A549 (cell line): Measurements from ENCODE around the gene GATM. TPM values are rescaled to one million over a fixed set of nuclear protein-coding genes. Genes with fewer than 3 reads are reported as not detected.

Experiments used
- ATAC-seq, 2 experiments: fragments of 200-7000 bp in 1 of 2; fragments of >200 bp in 1 of 2; cut with Nextera tagmentation in 1 of 2; cut with Tn5 transposase in 1 of 2; 3 replicates each; pipeline versions ENCODE4 v1.8.0 to v1.9.1; 2018 to 2020; ENCODE audit warnings: mild to moderate bottlenecking in 1 of 2, moderate library complexity in 1 of 2
- CTCF ChIA-PET: fragments of 300-600 bp; sonication (Branson Sonifier 250); formaldehyde crosslinking; extraction: SDS; loops from one replicate; lab custom pipeline; 2021; ENCODE audit warnings: antibody characterized with exemption, inconsistent platforms; lab: Yijun Ruan, JAX
- POLR2A ChIA-PET: fragments of 350-600 bp; formaldehyde crosslinking; extraction: SDS; loops from one replicate; lab custom pipeline; 2021; ENCODE audit warnings: antibody characterized with exemption, inconsistent platforms; lab: Yijun Ruan, JAX
- DNase-seq, 2 experiments: peaks; one replicate each; pipeline versions ENCODE4 v3.0.0 to v3.0.0-alpha.2; 2011 to 2016; ENCODE audit warnings: low read depth in 1 of 2, low spot score in 1 of 2
- FAIRE-seq: peaks from 2 replicates; lab custom pipeline; 2011; peaks lifted over from hg19 to GRCh38; lab: Jason Lieb, UNC
- H3K27ac ChIP-seq, 2 experiments: fragments of >200 bp; sonication (Bioruptor Twin); formaldehyde crosslinking; 3 replicates each; pipeline ENCODE4 v1.5.1; 2016 to 2017
- H3K4me1 ChIP-seq: fragments of >200 bp; sonication (Bioruptor Twin); formaldehyde crosslinking; 3 replicates; pipeline ENCODE4 v1.6.1; 2016
- H3K4me2 ChIP-seq: fragments of >200 bp; sonication (Bioruptor Twin); formaldehyde crosslinking; 3 replicates; pipeline ENCODE4 v1.6.1; 2016
- H3K4me3 ChIP-seq: fragments of >200 bp; sonication (Bioruptor Twin); formaldehyde crosslinking; 3 replicates; pipeline ENCODE4 v1.5.1; 2016
- H3K9me3 ChIP-seq: fragments of >200 bp; sonication (Bioruptor Twin); formaldehyde crosslinking; 3 replicates; pipeline ENCODE4 v1.6.1; 2016
- BHLHE40 ChIP-seq: IDR thresholded peaks from 2 replicates; pipeline ENCODE4 v1.6.1; 2012; ENCODE audit warnings: low read depth, low read length, inconsistent platforms
- CEBPB ChIP-seq, 2 experiments: fragments of >200 bp in 1 of 2; sonication (Bioruptor Twin) in 1 of 2; formaldehyde crosslinking in 1 of 2; IDR thresholded peaks; 2 replicates each; pipeline ENCODE4 v1.6.1; 2012 to 2016
- CTCF ChIP-seq: fragments of >200 bp; sonication (Bioruptor Twin); formaldehyde crosslinking; IDR thresholded peaks from 3 replicates; pipeline ENCODE4 v1.5.1; 2016
- EP300 ChIP-seq, 2 experiments: fragments of >200 bp; sonication (Bioruptor Twin); formaldehyde crosslinking; IDR thresholded peaks; 2 replicates in 1 of 2; 3 replicates in 1 of 2; pipeline ENCODE4 v1.6.1; 2016 to 2017
- HOXA7 ChIP-seq: fragments of 250-450 bp; sonication (Bioruptor Pico); IDR thresholded peaks from 2 replicates; pipeline ENCODE4 v1.5.0; 2020; ENCODE audit warnings: mild to moderate bottlenecking, moderate library complexity
- HOXB13 ChIP-seq: fragments of 250-450 bp; sonication (Bioruptor Pico); IDR thresholded peaks from 2 replicates; pipeline ENCODE4 v1.5.0; 2020; ENCODE audit warnings: low read depth, mild to moderate bottlenecking, moderate library complexity
- MAZ ChIP-seq: fragments of 150-350 bp; IDR thresholded peaks from 2 replicates; pipeline ENCODE4 v1.6.1; 2014; ENCODE audit warnings: antibody characterized with exemption, low read depth, low read length, borderline replicate concordance
- MYC ChIP-seq: IDR thresholded peaks from 2 replicates; pipeline ENCODE4 v1.6.1; 2012; ENCODE audit warnings: mild to moderate bottlenecking, inconsistent platforms, low read length, improper control_type of control experiment, borderline replicate concordance
- NFE2L2 ChIP-seq: fragments of 150-350 bp; conservative IDR thresholded peaks from 2 replicates; pipeline ENCODE4 v1.6.1; 2014; ENCODE audit warnings: low read length
- PHF8 ChIP-seq: fragments of 200-600 bp; sonication (generic); IDR thresholded peaks from 2 replicates; pipeline ENCODE4 v1.6.1; 2016; ENCODE audit warnings: low read depth, mild to moderate bottlenecking, antibody characterized with exemption, moderate library complexity, borderline replicate concordance
- RARB ChIP-seq: fragments of 250-450 bp; sonication (Bioruptor Pico); IDR thresholded peaks from 2 replicates; pipeline ENCODE4 v1.8.0; 2021; ENCODE audit warnings: mild to moderate bottlenecking, moderate library complexity
- RFX5 ChIP-seq: fragments of 450-650 bp; IDR thresholded peaks from 2 replicates; pipeline ENCODE4 v1.7.1; 2014; ENCODE audit warnings: antibody characterized with exemption, mild to moderate bottlenecking, moderate library complexity
- SREBF2 ChIP-seq: fragments of 450-650 bp; IDR thresholded peaks from 2 replicates; pipeline ENCODE4 v1.6.1; 2014; ENCODE audit warnings: mild to moderate bottlenecking, moderate library complexity
- USF2 ChIP-seq: fragments of 450-650 bp; IDR thresholded peaks from 2 replicates; pipeline ENCODE4 v1.6.1; 2014; ENCODE audit warnings: antibody characterized with exemption
- ZNF302 ChIP-seq: fragments of 250-450 bp; sonication (Bioruptor Pico); IDR thresholded peaks from 2 replicates; pipeline ENCODE4 v1.9.0; 2021; ENCODE audit warnings: inconsistent platforms, mild to moderate bottlenecking, moderate library complexity
- WGBS: methylation state at CpG from one replicate; pipeline ENCODE4 v1.1.6; 2017; ENCODE audit errors: missing lambda C conversion rate; 5-methylcytosine and 5-hydroxymethylcytosine counted together
- polyA plus RNA-seq, 4 experiments: library from polyadenylated mRNA; depleted of rRNA in 3 of 4; stranded (reverse); fragments of >200 nt; fragmentation: RNase III in 1 of 4; extraction: RNeasy Plus Mini Kit Qiagen cat#74134 plus additional on column Dnase treatment in 1 of 4; gene quantifications; 2 replicates in 3 of 4; 3 replicates in 1 of 4; pipeline ENCODE4 v1.2.3, GENCODE V29; 2011 to 2017
- TF ChIP-seq, protein P1 (sequence below): IDR thresholded peaks from 2 replicates; pipeline ENCODE4 v1.6.1; 2012
- TF ChIP-seq, protein P2 (sequence below): fragments of 250-450 bp; sonication (Bioruptor Pico); IDR thresholded peaks from 2 replicates; pipeline ENCODE4 v1.5.0; 2021; ENCODE audit warnings: mild to moderate bottlenecking, moderate library complexity, borderline replicate concordance
- TF ChIP-seq, protein P3 (sequence below): fragments of 250-450 bp; sonication (Bioruptor Pico); IDR thresholded peaks from 2 replicates; pipeline ENCODE4 v1.5.0; 2020; ENCODE audit warnings: low read depth, mild to moderate bottlenecking, moderate library complexity
- TF ChIP-seq, protein P4 (sequence below): fragments of 150-350 bp; IDR thresholded peaks from 2 replicates; pipeline ENCODE4 v1.6.1; 2014; ENCODE audit warnings: low read depth, mild to moderate bottlenecking, low read length

The GATM gene
- polyA plus RNA-seq, 2 of the 4 experiments (the other 2 are of a cell fraction): 4.0 to 6.5 TPM

- TF ChIP-seq, protein P1, sequence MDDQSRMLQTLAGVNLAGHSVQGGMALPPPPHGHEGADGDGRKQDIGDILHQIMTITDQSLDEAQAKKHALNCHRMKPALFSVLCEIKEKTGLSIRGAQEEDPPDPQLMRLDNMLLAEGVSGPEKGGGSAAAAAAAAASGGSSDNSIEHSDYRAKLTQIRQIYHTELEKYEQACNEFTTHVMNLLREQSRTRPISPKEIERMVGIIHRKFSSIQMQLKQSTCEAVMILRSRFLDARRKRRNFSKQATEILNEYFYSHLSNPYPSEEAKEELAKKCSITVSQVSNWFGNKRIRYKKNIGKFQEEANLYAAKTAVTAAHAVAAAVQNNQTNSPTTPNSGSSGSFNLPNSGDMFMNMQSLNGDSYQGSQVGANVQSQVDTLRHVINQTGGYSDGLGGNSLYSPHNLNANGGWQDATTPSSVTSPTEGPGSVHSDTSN: no peak
These were observed at the start of gene GATM (continued) for GRCh38 chr15:45378149-45378912.

DNA sequence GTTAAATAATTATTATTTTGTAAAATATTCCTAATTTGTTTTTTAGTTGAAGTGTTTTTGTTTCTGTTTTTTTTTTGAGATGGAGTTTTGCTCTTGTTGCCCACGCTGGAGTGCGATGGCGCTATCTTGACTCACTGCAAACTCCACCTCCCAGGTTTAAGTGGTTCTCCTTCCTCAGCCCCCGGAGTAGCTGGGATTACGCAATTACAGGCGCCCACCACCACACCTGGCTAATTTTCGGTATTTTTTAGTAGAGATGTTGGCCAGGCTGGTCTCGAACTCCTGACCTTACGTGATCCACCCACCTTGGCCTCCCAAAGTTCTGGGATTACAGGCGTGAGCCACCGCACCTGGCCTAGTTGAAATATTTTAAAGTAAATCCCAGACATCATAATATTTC is 48.7 kb upstream of the GATM start:
- H3K4me2 ChIP-seq: no peak overlapping the region
- FAIRE-seq: no peak
- H3K9me3 ChIP-seq: no peaks in the 10 kb centered on the region
- H3K4me3 ChIP-seq: no peak overlapping the region
- CTCF ChIA-PET: interaction anchor here (0.6 to 4.3 kb wide), 2 partner anchors 31 to 98 kb away, joined by 3 to 35 read pairs; no protein-coding TSS in a partner anchor
- 0 out of 3 replicates have a peak, but pooled peaks cover 4% of the 10 kb centered on the region for H3K4me1 ChIP-seq
- ATAC-seq: no peak
- TF ChIP-seq PHF8 (no peak), RFX5 (no peak), MYC (no peak), CEBPB (IDR thresholded peaks at IDR 0.05) (peak; percentile 48 to 54; a peak in 1 of 4 replicates)
- TF ChIP-seq, all 56 proteins: peak for 1
- no peak overlapping the region for H3K27ac ChIP-seq
- 91% methylated on average over 11 of the region's 11 CpGs for WGBS
- POLR2A ChIA-PET: no interaction called here
- no peak for DNase-seq

DNA sequence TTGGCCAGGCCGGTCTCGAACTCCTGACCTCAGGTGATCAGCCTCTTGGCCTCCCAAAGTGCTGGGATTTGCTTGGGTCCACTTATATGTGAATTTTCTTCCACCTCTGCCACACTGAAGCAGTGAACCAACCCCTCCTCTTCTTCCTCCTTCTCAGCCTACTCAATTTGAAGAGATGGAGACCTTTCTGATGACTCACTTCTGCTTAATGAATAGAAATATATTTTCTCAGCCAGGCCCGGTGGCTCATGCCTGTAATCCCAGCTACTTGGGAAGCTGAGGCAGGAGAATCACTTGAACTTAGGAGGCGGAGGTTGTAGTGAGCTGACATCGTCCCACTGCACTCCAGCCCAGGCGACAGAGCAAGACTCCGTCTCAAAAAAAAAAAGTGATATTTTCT is 46.8 kb upstream of the GATM start:
- ChIA-PET CTCF (interaction anchor here (1.6 to 4.3 kb wide), 2 partner anchors 23 to 32 kb away, joined by 3 to 35 read pairs; no protein-coding TSS in a partner anchor), POLR2A (no interaction called here)
- FAIRE-seq (no peak), ATAC-seq (no peak), DNase-seq (no peak)
- TF ChIP-seq RARB (CRISPR knock-in tag): no peak
- TF ChIP-seq, protein P2, sequence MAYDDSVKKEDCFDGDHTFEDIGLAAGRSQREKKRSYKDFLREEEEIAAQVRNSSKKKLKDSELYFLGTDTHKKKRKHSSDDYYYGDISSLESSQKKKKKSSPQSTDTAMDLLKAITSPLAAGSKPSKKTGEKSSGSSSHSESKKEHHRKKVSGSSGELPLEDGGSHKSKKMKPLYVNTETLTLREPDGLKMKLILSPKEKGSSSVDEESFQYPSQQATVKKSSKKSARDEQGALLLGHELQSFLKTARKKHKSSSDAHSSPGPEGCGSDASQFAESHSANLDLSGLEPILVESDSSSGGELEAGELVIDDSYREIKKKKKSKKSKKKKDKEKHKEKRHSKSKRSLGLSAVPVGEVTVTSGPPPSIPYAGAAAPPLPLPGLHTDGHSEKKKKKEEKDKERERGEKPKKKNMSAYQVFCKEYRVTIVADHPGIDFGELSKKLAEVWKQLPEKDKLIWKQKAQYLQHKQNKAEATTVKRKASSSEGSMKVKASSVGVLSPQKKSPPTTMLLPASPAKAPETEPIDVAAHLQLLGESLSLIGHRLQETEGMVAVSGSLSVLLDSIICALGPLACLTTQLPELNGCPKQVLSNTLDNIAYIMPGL (CRISPR knock-in tag): no peak
- no peak for TF ChIP-seq ZNF302
- TF ChIP-seq EP300 (IDR thresholded peaks at IDR 0.05): no peak
- TF ChIP-seq PHF8: no peak
- no peak for TF ChIP-seq HOXB13 (CRISPR knock-in tag)
- TF ChIP-seq NFE2L2: no peak
- no peak for TF ChIP-seq BHLHE40
- TF ChIP-seq SREBF2: no peak
- TF ChIP-seq, protein P3, sequence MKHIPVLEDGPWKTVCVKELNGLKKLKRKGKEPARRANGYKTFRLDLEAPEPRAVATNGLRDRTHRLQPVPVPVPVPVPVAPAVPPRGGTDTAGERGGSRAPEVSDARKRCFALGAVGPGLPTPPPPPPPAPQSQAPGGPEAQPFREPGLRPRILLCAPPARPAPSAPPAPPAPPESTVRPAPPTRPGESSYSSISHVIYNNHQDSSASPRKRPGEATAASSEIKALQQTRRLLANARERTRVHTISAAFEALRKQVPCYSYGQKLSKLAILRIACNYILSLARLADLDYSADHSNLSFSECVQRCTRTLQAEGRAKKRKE: no peak
- TF ChIP-seq RFX5: no peak
- TF ChIP-seq HOXA7: no peak
- no peak for TF ChIP-seq MAZ
- TF ChIP-seq, protein P4, sequence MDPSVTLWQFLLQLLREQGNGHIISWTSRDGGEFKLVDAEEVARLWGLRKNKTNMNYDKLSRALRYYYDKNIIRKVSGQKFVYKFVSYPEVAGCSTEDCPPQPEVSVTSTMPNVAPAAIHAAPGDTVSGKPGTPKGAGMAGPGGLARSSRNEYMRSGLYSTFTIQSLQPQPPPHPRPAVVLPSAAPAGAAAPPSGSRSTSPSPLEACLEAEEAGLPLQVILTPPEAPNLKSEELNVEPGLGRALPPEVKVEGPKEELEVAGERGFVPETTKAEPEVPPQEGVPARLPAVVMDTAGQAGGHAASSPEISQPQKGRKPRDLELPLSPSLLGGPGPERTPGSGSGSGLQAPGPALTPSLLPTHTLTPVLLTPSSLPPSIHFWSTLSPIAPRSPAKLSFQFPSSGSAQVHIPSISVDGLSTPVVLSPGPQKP: no peak
- no peak for TF ChIP-seq USF2
- no peak for TF ChIP-seq CTCF
- TF ChIP-seq, protein P1: no peak
- no peak overlapping the region for H3K4me2 ChIP-seq
- 82% methylated on average over 7 of the region's 7 CpGs for WGBS
- H3K4me3 ChIP-seq: no peak overlapping the region
- no peaks in the 10 kb centered on the region for H3K4me1 ChIP-seq
- H3K9me3 ChIP-seq: no peaks in the 10 kb centered on the region
- no peak overlapping the region for H3K27ac ChIP-seq
